Measurements from ENCODE around the gene HOXD11.

Gene HOXD11

GRCh38 chr2:176150584-176151441, 43.7 kb downstream of the HOXD11 start:
- DNase-seq, result no peak
- Histone ChIP-seq H3K36me3 (no peaks in the 10 kb centered on the region), H3K9me3 (no peaks in the 10 kb centered on the region), H3K4me3 (ENCODE audit: low read depth, low read length) (no peak overlapping the region), H3K4me1 (no peaks in the 10 kb centered on the region), H3K27me3 (no peaks in the 10 kb centered on the region)
- TF ChIP-seq CTCF (IDR thresholded peaks at IDR 0.05; ENCODE audit: low read depth, low read length), result no peak

DNA sequence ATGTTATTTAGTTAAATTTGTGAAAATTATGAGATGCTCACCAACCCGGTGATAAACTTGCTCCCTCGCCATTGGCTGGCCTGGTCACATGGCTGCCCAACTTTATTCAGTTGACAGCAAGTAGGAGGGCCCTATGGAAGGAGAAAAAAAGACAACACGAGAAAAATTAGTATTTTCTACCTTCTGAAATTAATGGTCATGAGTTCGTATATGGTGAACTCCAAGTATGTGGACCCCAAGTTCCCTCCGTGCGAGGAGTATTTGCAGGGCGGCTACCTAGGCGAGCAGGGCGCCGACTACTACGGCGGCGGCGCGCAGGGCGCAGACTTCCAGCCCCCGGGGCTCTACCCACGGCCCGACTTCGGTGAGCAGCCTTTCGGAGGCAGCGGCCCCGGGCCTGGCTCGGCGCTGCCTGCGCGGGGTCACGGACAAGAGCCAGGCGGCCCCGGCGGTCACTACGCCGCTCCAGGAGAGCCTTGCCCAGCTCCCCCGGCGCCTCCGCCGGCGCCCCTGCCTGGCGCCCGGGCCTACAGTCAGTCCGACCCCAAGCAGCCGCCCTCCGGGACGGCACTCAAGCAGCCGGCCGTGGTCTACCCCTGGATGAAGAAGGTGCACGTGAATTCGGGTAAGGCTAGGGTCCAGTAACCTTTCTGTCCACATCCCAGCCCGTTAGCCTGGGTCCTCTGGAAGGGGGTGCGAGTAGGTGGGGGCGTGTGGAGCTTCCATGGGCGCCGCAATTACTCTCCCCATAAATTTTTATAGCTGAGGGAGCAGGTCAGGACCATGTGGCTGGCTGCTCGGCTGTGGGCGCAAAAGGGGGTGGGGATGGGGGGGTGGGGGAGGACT, 44.6 kb downstream of the HOXD11 start, which contains the start of gene HOXD4:
TSS of gene HOXD4 (plus strand) at position 109 of the 846 bp plus-strand sequence. CDS start at position 193, 84 bp downstream.
- H3K4me3 ChIP-seq (ENCODE audit: low read depth, low read length), result no peak within 1 kb of the TSS
- no peak for DNase-seq
- no peaks in the 10 kb centered on the region for H3K27me3 ChIP-seq
- no peaks in the 10 kb centered on the region for H3K9me3 ChIP-seq
- no peaks in the 10 kb centered on the region for H3K4me1 ChIP-seq
- no peaks in the 10 kb centered on the region for H3K36me3 ChIP-seq
- no peak for TF ChIP-seq CTCF (IDR thresholded peaks at IDR 0.05; ENCODE audit: low read depth, low read length)

GRCh38 chr2:176152350-176153181, 45.5 kb downstream of the HOXD11 start:
- Histone ChIP-seq H3K4me1 (no peaks in the 10 kb centered on the region), H3K4me3 (ENCODE audit: low read depth, low read length) (no peak overlapping the region), H3K9me3 (no peaks in the 10 kb centered on the region), H3K36me3 (no peaks in the 10 kb centered on the region), H3K27me3 (no peaks in the 10 kb centered on the region)
- DNase-seq, result no peak
- no peak for TF ChIP-seq CTCF (IDR thresholded peaks at IDR 0.05; ENCODE audit: low read depth, low read length)

DNA sequence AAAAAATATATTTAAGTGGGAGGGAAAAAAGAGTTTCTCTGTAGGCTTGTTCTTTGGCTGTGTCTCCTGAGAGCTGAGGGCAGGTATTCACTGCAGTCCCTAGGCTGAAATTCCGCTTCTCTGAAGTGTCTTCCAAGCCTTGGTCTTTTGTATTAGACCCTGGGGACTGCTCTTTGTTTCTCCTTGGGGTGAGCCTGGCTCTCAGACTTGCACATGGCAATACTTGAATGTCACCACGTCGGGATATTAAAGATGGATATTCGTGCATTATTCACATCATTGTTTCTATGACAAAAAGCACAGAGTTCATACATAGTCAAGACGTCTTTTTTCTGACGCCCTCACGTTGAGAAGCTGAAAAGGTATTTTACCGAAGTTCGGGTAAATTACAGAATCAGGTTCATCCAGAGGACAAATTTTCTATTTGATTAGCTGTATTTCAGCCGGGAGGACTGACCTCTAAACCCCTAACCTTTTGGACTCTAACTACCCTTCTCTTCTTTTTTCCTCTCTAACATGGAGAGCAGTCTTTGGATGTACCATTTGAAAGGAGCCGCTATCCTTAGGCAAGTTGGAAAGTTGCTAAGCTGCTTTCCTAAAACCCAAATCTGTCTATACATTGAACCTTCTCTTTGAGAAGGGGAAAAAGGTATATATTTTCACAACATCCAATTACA, 47.6 kb downstream of the HOXD11 start:
- DNase-seq, result no peak
- Histone ChIP-seq H3K36me3 (no peaks in the 10 kb centered on the region), H3K9me3 (no peaks in the 10 kb centered on the region), H3K4me1 (no peaks in the 10 kb centered on the region), H3K4me3 (ENCODE audit: low read depth, low read length) (no peak overlapping the region), H3K27me3 (no peaks in the 10 kb centered on the region)
- TF ChIP-seq CTCF (IDR thresholded peaks at IDR 0.05; ENCODE audit: low read depth, low read length), result no peak

- no peaks in the 10 kb centered on the region for H3K27me3 ChIP-seq
- H3K9me3 ChIP-seq, result no peaks in the 10 kb centered on the region
- DNase-seq, result no peak
- H3K4me3 ChIP-seq (ENCODE audit: low read depth, low read length), result no peak overlapping the region
- H3K4me1 ChIP-seq, result no peaks in the 10 kb centered on the region
- no peak for TF ChIP-seq CTCF (IDR thresholded peaks at IDR 0.05; ENCODE audit: low read depth, low read length)
- no peaks in the 10 kb centered on the region for H3K36me3 ChIP-seq
These were observed 48.4 kb downstream of the HOXD11 start for GRCh38 chr2:176155356-176156044.

Measured in BE2C (cell line).